HG03135 (cell line): ENCODE measurements around the gene MAP3K20.

Experiments used
- ATAC-seq: cut with Tn5 transposase; IDR thresholded peaks from one replicate; pipeline ENCODE4 v1.9.1; 2021; ENCODE audit warnings: mild to moderate bottlenecking, moderate library complexity; ENCODE audit not compliant: unreplicated experiment

Gene MAP3K20

DNA sequence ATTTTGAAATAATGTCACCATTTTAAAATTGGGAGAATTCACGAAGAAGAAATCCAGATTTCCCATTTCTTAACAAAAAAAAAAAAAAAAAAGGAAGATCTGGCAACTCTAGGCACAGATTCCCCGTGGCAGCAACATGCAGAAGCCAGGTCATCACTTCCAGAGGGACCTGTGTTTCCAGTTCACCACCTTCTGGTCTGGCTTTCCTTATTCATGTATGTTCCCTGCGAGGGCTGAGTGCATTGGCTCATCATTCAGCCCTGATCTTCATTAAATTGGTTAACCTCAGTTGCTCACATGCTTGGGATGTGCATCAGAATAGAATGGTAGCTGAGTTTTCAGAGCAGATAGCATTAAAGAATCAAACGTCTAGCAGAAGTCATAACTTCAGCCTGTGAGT, 25.0 kb upstream of the MAP3K20 start:
- no peak for ATAC-seq

DNA sequence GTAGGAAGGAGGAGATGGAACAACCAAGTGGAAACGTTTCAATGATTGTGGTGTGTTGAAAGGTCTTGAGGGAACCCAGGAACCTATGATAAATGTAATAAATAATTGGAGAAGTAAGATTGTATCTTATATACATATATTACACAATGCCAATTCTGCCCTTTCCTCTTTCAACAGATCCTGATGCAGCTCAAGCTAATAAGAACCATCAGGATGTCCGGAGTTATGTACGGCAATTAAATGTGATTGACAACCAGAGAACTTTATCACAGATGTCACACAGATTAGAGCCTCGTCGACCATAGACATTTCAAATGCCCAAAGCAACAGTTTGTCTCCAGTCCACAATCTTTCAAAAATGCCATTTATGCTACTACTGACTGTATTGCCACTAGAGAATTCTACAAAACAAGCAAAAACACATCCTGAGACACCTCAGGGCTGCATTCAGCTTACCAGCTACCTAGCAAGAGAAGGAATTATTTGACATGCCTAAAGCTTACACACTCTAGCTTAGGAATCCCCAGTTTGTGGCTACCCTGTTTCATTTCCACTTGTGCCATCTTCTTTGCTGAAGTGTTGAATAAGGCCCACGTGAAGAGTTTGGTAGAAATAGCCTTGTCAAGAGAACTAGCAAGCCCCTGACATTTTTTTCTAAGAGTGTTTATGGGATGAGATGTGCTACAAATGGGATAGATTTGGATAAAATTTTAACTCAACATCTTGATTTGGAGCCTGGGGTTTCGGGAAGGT, 24.0 kb upstream of the MAP3K20 start:
- no peak for ATAC-seq

DNA sequence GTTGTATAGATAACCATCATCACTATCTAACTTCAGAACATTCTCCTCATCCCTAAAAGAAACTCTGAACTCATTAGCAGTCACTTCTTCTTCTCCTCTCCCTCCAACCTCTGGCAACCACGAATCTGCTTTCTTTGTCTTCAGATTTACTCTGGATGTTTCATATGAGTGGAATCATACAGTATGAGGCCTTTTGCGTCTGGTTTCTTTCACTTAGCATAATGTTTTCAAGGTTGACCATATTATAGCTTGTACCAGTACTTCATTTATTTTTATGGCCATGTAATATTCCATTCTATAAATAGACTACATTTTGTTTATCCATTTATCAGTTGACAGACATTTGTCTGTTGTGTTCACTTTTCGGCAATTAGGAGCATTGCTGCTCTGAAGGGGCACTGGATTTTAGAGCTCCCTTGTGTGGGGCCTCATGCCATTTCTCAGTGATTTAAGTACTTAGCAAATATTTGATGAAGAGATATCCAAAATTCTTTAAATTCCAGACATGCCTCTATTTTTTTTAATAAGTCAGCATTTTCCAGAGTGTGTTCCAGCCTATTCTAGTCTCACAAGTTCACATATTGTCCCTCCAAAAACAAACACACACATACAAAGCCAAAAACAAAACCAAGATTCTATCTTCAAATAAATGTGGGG, 22.5 kb upstream of the MAP3K20 start:
- no peak for ATAC-seq

DNA sequence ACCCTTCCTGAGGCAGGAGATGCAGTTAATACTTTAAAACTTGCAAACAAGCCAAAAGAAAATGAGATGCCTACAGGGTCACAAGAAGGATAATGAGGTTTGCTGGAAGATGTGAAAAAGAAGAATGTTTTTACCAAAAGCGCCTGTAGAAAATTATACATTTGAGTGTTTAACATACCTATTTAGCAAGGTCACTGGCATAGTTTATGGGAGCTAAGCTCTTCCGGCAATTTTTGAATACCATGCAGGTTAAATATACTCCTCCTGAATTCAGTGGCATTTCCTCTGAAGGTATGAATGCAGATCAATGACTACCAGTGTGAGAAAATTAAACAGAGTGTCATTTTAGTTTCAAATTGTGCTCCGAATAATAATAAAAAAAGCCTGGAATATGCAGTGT, 21.2 kb upstream of the MAP3K20 start:
- ATAC-seq = no peak

DNA sequence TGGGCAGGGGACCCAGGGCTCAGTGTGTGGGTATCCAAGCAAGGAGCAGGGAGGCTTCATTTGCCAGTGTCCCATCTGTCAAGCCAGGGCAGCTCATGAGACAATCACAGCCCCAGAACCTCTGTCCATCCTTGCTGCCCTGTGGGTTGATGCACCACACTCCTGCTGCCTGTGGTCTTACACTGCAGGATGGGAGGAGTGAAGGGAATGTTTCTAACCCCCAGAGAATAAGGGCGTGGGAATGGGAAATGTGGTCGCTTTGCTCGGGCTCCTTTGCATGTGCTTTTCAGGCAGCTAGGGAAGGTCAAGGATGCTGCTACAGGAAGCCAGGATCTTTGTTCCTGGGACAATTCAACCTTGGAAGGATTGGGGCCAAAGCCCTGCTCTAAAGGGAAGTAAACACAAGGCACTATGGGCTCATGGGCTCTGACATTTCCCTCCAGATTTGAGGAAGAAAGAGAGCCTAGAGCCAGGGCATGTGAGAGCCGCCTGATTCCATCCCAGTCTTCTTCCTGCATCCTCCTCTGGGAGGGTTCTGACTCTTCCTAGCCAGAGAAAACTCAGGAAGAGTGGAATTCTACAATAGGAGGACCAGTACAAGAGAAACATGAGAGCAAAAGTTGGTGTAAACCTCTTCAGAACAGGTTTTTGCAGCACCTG, 18.8 kb upstream of the MAP3K20 start:
- no peak for ATAC-seq

DNA sequence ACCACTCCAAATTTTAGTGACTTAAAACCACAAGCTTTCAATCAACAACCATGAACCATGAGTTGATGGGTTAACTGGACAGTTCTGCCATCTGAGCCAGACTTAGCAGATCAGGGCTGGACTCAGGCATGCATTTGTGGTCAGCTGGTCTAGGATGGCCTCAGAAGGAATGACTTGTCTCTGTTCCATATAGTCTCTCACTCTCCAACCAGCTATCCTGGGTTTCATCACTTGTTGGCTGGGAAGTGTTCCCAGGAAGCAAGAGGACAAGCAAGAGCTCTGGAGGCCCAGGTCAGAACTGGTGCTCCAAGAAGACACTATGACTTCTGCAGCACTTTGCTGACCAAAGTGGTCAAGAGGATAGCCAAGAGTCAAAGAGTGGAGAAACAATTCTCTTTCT, 17.5 kb upstream of the MAP3K20 start:
- ATAC-seq = no peak

DNA sequence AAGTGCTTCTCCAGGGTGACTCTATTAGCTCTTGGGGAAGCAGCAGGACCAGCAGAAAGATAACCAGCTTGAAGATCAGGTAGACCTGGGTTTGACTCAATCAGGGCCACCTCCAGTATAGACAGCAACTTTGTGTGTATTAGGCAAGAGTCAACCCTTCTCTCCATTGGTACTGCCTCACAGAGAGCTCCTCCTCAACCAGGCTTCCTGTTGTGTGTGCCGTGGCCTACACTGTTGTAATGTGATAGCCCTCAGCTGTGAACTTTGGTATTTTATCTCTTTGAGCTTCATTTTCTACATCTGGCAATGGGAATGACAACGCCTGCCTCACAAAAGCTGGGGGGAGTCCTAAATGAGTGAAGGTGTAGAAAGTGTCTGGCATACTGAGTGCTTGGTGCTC, 17.0 kb upstream of the MAP3K20 start:
- ATAC-seq = no peak

DNA sequence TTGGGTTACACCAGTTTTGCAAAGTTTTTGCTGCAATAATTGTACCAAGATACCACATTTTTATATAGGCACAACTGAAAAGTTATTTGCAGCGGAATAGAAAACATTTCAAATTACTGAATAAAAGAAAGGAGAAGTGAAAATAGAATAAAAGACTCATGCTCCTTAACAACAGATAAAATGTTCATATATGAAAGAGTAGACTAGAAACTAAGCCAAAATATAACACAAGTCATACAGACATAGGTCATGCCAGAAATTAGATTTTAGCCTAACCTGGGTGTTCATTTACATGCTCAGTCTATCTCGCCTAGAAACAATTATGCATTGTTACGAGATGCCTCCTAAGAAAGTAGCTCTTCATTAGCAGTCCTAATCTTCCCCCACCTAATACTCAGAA, 16.4 kb upstream of the MAP3K20 start:
- no peak for ATAC-seq

DNA sequence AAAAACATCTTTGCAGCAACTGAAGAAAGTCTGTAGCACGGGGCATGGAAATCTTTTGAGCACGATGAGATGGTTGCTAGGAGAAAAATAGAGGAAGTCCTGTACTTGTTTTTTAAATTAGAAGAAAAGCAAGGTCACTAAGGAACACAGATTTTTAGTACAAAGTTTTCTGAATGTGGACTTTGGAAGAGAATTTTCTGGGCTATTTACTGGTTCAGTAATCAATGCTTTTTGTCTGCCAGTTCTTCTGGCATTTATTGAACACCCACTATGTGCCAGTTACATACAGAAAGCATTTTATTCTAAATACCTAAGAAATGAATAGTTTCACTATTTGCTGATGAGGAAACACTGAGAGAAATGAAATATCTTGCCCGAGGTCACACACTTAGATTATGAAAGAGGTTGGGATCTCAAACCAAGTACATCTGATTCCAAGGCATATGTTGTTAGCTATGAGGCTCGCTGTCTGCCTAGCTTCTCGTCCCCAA, 15.6 kb upstream of the MAP3K20 start:
- no peak for ATAC-seq

DNA sequence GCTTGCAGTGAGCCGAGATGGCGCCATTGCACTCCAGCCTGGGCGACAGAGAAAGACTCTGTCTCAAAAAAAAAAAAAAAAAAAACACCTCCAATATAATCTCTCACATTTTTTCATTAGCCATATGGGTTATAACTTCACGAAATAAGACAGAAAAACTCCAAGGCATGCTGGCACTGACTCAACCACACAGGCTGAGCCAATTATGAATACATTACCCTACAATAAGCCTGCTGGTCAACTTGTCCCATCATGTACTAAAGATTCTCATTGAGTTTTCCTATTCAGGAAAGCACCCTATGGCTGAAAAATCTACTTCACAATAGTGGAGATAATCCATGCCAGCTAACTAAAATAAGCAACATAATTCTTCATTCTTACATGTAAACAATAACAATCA, 12.8 kb upstream of the MAP3K20 start:
- no peak for ATAC-seq

DNA sequence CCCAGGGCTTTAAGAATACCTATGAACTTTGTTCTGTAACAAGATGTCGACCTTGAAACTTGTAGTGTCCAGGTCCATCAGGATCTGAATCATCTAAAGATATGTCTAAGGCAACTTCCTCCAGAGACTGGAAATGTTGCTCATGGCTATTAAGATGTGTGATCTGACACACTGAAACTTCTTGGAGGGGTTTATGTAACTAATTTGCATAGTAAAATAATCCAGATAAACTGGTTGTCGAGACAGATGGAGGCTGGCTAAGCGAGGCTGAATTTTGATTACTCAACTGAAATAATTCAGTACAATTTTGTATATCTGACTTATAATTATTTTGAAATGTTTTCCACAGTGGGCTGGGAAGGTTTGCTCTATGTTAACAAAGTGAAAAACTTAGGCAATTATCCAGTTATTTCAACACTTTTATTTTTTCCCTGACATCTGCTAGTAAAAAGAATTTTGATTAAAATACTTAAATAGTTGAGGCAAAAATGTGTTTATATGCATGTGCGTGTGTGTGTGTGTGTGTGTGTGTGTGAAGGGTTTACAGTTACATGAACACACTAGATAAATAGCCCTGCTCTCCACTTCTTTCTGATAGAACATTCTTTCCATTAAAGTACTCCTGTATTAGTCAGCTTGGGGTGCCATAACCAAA, 11.4 kb upstream of the MAP3K20 start:
- ATAC-seq = no peak

DNA sequence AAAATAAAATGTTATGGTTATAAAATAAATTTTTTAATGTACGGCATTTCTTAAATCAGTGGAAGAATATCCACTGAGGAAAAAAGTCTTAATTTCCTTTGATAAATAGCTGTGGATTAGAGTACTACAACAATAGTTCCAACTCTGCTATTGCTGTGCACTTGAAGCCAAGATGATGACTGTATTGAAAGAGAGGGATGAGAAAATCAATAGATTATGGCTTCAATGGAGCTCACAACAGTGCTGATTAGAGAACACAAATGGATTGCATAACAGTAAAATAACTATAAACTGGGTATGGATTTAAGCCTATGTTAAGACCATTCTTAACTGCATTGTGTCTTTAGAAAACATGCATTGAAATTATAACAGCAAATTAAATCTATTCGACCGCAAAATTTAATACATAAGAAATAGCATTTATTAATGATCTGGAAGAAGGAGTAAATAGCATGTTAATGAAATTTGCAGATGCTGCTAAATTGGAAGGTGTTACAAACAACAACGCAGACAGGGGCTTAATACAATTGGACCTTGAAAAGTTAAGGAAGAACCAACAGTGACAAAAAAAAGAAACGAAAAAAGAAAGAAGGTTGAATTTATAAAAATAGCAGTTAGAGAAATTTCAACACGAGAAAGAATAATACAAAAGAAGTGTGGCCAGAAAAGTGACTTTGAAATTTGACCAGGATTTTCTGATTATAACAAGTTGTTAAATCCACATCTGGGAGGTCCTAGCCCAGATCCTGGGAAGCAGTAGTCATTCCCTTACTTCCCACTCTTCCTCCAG, 8.6 kb upstream of the MAP3K20 start:
- ATAC-seq = no peak

DNA sequence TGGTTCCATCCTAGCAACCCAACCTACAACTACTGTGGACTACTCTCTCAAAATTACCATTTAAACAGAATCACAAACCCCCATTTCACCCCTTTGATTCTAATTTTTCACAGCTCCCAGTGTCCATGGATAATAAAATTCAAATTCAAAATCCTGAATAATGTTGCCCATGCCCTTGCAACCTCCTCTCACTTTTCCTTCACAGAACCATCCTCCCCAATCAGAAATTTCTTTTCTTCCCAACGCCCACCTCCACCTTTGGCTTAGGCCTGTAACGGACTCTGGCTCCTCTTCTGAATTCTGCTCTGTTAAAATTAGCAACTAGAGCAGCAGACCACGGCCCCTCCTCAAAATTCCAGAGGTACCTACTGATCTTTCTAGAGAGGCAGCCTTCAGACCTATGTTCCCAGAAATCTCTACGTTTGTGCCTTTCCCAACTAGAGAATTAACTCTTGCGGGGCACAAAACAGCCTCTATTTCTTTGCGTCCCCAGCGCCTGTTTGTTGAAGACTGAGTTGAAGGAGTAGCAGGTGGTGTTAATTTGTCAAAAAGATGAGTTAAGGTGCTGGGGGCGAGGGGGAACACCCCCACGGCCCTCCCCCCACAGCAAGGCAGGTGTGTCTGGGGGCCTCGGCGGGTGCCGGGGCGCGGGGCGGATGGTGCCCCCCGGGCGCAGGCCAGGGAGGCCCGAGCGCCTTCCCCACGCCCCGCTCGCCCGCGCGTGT, 428 bp upstream of the MAP3K20 start:
- ATAC-seq = no peak

DNA sequence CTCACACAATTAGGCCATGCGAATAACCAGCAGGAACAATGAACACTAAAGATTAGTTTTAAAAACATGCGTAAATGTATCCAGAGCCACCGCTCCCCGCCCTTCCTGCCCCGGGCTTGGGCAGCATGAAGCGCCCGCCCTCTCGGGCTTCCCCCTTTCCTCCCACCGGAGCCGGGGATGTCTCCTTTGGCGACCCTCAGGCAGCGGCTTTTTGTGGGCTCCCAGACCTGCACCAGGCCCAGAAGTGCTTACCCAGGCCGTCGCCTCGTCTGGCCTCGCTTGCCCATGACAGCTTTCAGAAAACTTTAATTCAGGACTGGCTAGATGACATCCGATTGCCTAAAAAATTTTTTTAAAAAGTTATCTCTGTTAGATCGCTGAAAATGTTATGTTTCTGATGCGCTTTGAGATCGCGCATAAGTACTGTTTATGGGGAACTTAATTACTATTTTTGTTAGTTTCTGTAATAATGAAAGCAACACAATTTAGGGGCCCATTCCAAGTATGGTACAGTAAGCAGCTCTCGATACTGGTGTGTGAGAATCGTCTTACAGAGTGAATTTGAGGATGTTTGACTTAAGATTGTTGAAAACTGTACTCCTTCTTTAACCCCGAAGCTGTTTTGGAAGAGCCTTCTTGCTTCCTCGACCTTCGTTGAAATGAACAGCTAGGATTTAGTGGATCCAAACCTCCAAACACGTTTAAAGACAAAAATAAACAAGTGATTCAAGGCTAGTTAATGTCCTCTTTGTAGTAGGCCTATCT, 1.1 kb downstream of the MAP3K20 start:
- ATAC-seq = peak; percentile 29

DNA sequence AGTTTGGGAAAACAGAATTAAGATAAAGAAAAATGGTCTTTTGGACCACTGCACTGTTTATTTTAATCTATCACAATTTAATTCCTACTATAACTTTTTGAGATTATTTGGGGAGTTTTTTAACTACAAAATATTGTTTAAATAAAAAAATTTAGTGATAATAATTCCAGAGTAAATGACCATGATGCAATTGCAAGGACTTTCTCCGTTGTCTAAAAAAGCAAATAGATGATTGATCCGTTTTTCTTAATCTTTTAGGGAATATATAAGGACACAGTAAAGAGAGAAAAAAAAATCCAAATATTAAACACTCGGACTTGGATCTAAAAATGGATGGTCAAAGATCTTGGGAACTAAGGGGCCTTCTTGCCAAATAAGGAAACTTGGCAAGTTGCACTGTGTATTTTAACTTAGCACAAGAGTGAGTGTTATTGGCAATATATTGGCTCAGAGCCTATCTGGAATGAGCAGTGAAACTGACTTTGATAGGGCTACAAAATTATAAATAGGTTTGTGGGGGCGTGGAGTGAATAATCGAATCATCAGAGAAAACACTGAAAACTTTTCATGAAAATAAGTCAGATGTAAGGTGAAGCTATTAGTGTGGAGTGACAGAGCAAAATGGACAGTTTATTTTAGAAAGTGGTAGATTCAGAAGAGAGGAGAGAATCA, 2.0 kb downstream of the MAP3K20 start:
- ATAC-seq = no peak

DNA sequence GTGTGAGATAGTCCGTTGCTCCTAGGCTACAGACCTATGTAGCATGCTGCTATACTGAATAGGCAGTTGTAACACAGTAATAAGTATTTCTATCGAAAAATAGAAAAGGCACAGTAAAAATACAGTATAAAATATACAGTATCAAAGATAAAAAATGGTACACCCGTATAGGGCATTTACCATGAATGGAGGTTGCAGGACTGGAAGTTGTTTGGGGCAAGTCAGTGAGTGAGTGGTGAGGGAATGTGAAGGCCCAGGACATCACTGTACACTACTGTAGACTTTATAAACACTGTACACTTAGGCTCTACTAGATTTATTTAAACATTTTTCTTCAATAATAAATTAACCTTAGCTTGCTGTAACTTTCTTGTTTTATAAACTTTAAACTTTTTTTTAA, 3.5 kb downstream of the MAP3K20 start:
- no peak for ATAC-seq

DNA sequence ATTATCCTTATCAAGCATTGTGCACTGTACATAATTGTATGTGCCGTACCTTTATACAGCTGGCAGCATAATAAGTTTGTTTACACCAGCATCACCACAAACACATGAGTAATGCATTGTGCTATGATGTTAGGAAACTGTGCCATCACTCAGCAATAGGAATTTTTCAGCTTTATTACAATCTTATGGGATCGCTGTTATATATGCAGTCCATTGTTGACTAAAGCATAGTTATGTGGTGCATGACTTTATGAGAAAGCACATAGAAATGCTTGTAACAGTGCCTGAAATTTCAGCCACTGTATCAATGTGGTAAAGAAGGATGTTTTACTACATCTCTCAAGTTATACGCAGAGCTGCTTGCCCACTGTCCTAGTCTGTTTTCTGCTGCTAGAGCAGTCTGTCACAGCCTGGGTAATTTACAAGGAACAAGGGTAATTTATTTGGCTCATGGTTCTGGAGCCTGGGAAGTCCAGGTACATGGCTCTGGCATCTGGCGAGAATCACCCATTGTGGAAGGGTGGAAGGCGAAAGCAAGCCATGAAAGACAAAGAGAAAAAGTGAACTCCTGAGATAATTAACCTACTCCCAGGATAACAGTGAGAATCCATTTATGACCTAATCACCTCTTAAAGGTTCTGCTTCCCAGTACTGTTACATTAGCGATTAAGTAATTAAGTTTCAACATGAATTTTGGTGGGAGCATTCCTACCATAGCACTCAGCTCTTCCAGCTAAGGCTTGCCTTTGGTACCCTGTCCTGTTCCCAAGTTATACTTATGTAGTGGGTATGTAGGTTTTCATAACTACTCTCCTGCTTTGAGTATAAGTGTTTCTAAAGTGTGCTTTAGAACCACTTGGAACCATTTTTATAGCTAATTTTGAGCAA, 4.6 kb downstream of the MAP3K20 start:
- ATAC-seq = no peak
